ENCODE data around the gene MFAP3L. TPM values are rescaled to one million over a fixed set of nuclear protein-coding genes. Genes with fewer than 3 reads are reported as not detected.

MFAP3L gene
- total and polyA plus RNA-seq, 12 donors: 0.94 to 5.9 (median 3.5) TPM

GRCh38 chr4:169999923-170000322, 26.3 kb downstream of the MFAP3L start:
- ATAC-seq: no peak
- Histone ChIP-seq H3K27ac (no peak overlapping the region), H3K4me3 (no peak overlapping the region), H3K9me3 (no peaks in the 10 kb centered on the region), H3K36me3 (no peaks in the 10 kb centered on the region), H3K27me3 (no peaks in the 10 kb centered on the region), H3K4me1 (no peaks in the 10 kb centered on the region)
- TF ChIP-seq CTCF (IDR thresholded peaks at IDR 0.05): no peak
- intact Hi-C loops (cut with DNase I): no loop called here
- no peak for DNase-seq
- WGBS, 2 donors: 80 to 85% methylated on average over 2 of the region's 2 CpGs

- peaks cover 0 to under 1% (median 0%) of the 10 kb centered on the region in 9 donors for H3K4me1 ChIP-seq
- DNase-seq (no peak), ATAC-seq (no peak)
- TF ChIP-seq CTCF (IDR thresholded peaks at IDR 0.05): no peak
- H3K27me3 ChIP-seq: no peaks in the 10 kb centered on the region
- H3K4me3 ChIP-seq: no peak overlapping the region
- 57 to 73% methylated on average over 1 of the region's 1 CpG for WGBS, 2 donors
- no peaks in the 10 kb centered on the region for H3K9me3 ChIP-seq
- no peaks in the 10 kb centered on the region for H3K36me3 ChIP-seq
- intact Hi-C loops (cut with DNase I): no loop called here
- no peak overlapping the region for H3K27ac ChIP-seq
These were observed 27.2 kb downstream of the MFAP3L start for GRCh38 chr4:169998981-169999380.

GRCh38 chr4:169996379-169997240, 29.6 kb downstream of the MFAP3L start:
- Histone ChIP-seq H3K27ac (no peak overlapping the region), H3K9me3 (no peaks in the 10 kb centered on the region), H3K27me3 (no peaks in the 10 kb centered on the region), H3K36me3 (peaks cover 0 to 2% (median 0%) of the 10 kb centered on the region in 9 donors), H3K4me3 (no peak overlapping the region), H3K4me1 (peaks cover 0 to 3% (median 0%) of the 10 kb centered on the region in 9 donors)
- no peak for TF ChIP-seq CTCF (IDR thresholded peaks at IDR 0.05)
- ATAC-seq (no peak), DNase-seq (no peak)
- 82 to 86% methylated on average over 10 of the region's 10 CpGs for WGBS, 2 donors
- intact Hi-C loops (cut with DNase I): no loop called here

GRCh38 chr4:169993531-169993930, 32.7 kb downstream of the MFAP3L start:
- H3K4me1 ChIP-seq: peaks cover 0 to 3% (median 0%) of the 10 kb centered on the region in 9 donors
- TF ChIP-seq CTCF (IDR thresholded peaks at IDR 0.05): no peak
- no peak overlapping the region for H3K27ac ChIP-seq
- intact Hi-C loops (cut with DNase I): no loop called here
- no peaks in the 10 kb centered on the region for H3K27me3 ChIP-seq
- peak in 1 of 8 donors; percentile 43 for ATAC-seq
- no peak for DNase-seq
- no peaks in the 10 kb centered on the region for H3K9me3 ChIP-seq
- peaks cover 0 to 6% (median 0%) of the 10 kb centered on the region in 9 donors for H3K36me3 ChIP-seq
- 60 to 69% methylated on average over 9 of the region's 9 CpGs for WGBS, 2 donors
- H3K4me3 ChIP-seq: no peak overlapping the region

Data from heart right ventricle (tissue), 16 donors.